ENCODE data around the gene HOGA1. TPM values are rescaled to one million over a fixed set of nuclear protein-coding genes. Genes with fewer than 3 reads are reported as not detected.
"Not testable (repeated sequence)": the region's sequence is repeated elsewhere in the genome, so short reads cannot be mapped to it uniquely, and the experiment has no call there.

The HOGA1 gene
- total RNA-seq, 1 donor from 2014 or later: 1.6 TPM

DNA sequence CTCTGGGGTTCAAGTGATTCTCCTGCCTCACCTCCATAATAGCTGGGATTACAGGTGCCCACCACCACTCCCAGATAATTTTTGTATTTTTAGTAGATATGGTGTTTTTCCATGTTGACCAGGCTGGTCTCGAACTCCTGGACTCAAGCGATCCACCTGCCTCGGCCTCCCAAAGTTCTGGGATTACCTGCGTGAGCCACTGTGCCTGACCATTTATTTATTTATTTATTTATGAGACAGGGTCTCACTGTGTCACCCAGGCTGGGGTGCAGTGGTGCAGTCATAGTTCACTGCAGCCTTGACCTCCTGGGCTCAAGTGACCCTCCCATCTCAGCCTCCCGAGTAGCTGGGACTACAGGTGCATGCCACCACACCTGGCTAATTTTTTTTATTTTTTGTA lies 29.9 kb upstream of the HOGA1 start:
- H3K27ac ChIP-seq (ENCODE audit: low read depth, low read length); H3K27me3 ChIP-seq (ENCODE audit: control insufficient read depth in 3 of 3, insufficient read depth in 3 of 3, low read length in 3 of 3); H3K9ac ChIP-seq (ENCODE audit: low read depth in 1 of 3, low read length in 3 of 3); H3K9me3 ChIP-seq (ENCODE audit: control insufficient read depth in 3 of 3, low read length in 3 of 3); H3K36me3 ChIP-seq (ENCODE audit: control insufficient read depth in 3 of 3, insufficient read depth in 3 of 3, low read length in 3 of 3); H3K4me3 ChIP-seq (ENCODE audit: low read length in 3 of 3): not testable (repeated sequence)
- peaks cover 30 to 35% (median 31%) of the 10 kb centered on the region in 3 donors for H3K4me1 ChIP-seq (ENCODE audit: control insufficient read depth in 3 of 3, insufficient read depth in 3 of 3, low read length in 3 of 3)

DNA sequence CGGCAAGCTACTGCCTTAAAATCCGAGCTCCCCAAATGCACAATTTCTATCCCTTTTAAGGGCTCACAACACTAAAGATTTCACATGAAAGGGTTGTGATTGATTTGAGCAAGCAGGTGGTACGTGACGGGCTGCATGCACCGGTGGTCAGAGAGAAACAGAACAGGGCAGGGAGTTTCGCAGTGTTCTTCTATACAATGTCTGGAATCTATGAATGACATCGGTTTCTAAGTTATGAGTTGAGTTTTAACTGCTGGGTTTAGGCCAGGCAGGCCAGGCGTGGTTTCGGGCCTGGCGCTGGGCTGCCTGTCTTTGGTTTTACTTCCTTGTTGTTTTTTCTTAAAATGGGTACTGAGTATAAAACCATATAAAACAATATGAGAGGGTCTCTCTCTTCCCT lies 28.6 kb upstream of the HOGA1 start:
- peaks cover 17 to 23% (median 22%) of the 10 kb centered on the region in 3 donors for H3K4me1 ChIP-seq (ENCODE audit: control insufficient read depth in 3 of 3, insufficient read depth in 3 of 3, low read length in 3 of 3)
- H3K4me3 ChIP-seq (ENCODE audit: low read length in 3 of 3); H3K36me3 ChIP-seq (ENCODE audit: control insufficient read depth in 3 of 3, insufficient read depth in 3 of 3, low read length in 3 of 3); H3K9me3 ChIP-seq (ENCODE audit: control insufficient read depth in 3 of 3, low read length in 3 of 3); H3K27me3 ChIP-seq (ENCODE audit: control insufficient read depth in 3 of 3, insufficient read depth in 3 of 3, low read length in 3 of 3); H3K9ac ChIP-seq (ENCODE audit: low read depth in 1 of 3, low read length in 3 of 3); H3K27ac ChIP-seq (ENCODE audit: low read depth, low read length): not testable (repeated sequence)

DNA sequence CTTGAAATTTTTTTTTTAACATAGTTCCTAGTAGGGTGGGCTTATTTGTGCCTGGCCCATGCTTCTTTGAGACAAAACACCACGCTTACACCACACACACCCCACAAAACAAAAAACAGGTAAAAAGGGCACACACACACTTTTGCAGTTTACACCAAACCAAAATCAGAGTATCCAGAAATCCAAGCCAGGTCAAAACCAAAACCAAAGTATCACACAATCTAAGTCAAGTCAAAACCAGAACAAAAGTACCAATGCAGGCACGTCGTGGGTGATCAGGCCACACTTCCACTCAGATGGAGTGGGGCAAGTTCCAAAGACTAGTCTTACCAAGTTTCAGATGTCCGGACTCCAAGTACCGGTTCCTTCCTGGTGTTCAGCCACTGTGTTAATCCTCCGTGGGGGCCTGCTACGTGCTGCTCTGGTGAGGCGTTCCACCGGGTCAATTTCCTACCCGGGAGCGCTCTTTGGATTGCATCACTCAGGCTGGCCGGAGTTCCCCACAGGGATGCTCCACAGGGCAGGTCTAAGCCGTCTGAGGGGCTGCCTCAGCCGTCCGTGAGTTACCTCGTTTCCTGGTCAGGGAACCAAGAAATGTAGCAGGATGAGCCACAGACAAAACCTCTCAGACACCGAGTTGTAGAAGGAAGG lies 23.3 kb upstream of the HOGA1 start:
- Histone ChIP-seq H3K4me3 (ENCODE audit: low read length in 3 of 3) (peak overlapping the region; percentile 24 to 61 (median 52)), H3K9ac (ENCODE audit: low read depth in 1 of 3, low read length in 3 of 3) (peak overlapping the region in 2 of 3 donors; percentile 23 to 62), H3K27ac (ENCODE audit: low read depth, low read length) (peak overlapping the region; percentile 65)
- H3K36me3 ChIP-seq (ENCODE audit: control insufficient read depth in 3 of 3, insufficient read depth in 3 of 3, low read length in 3 of 3); H3K9me3 ChIP-seq (ENCODE audit: control insufficient read depth in 3 of 3, low read length in 3 of 3); H3K27me3 ChIP-seq (ENCODE audit: control insufficient read depth in 3 of 3, insufficient read depth in 3 of 3, low read length in 3 of 3); H3K4me1 ChIP-seq (ENCODE audit: control insufficient read depth in 3 of 3, insufficient read depth in 3 of 3, low read length in 3 of 3): not testable (repeated sequence)

DNA sequence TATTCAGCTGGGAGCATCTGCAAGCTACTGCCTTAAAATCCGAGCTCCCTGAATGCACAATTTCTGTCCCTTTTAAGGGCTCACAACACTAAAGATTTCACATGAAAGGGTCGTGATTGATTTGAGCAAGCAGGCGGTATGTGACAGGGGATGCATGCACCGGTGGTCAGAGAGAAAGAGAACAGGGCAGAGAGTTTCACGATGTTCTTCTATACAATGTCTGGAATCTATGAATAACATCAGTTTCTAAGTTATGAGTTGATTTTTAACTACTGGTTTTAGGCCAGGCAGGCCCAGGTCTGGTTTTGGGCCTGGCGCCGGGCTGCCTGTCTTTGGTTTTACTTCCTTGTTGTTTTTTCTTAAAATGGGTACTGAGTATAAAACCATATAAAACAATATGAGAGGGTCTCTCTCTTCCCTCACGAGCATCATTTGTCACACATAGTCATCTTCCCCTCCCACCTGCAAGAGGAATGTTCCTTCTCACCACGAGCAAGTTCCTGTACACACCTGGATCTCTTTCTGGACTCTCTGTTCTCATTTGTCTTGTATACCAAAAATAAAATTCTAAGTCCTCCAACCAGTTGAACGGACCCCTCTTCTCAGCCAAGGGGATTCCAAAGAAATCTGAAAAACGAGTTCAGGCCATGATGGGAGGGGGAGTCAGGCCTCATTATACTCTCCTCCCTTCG lies 22.7 kb upstream of the HOGA1 start:
- not testable (repeated sequence) for H3K9ac ChIP-seq (ENCODE audit: low read depth in 1 of 3, low read length in 3 of 3); H3K4me1 ChIP-seq (ENCODE audit: control insufficient read depth in 3 of 3, insufficient read depth in 3 of 3, low read length in 3 of 3); H3K27me3 ChIP-seq (ENCODE audit: control insufficient read depth in 3 of 3, insufficient read depth in 3 of 3, low read length in 3 of 3); H3K36me3 ChIP-seq (ENCODE audit: control insufficient read depth in 3 of 3, insufficient read depth in 3 of 3, low read length in 3 of 3); H3K9me3 ChIP-seq (ENCODE audit: control insufficient read depth in 3 of 3, low read length in 3 of 3)
- Histone ChIP-seq H3K4me3 (ENCODE audit: low read length in 3 of 3) (peak overlapping the region in 2 of 3 donors; percentile 24 to 52), H3K27ac (ENCODE audit: low read depth, low read length) (peak overlapping the region; percentile 65)

DNA sequence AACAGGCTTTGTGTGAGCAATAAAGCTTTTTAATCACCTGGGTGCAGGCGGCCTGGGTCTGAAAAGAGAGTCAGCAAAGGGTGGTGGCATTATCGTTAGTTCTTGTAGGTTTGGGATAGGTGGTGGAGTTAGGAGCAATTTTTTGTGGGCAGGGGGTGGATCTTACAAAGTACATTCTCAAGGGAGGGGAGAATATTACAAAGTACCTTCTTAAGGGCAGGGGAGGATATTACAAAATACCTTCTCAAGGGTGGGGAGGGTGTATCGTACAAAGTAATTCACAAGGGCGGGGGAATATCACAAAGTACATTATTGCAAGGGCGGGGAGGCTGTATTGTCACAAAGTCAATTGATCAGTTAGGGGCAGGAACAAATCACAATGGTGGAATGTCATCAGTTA lies 21.9 kb upstream of the HOGA1 start:
- not testable (repeated sequence) for H3K9me3 ChIP-seq (ENCODE audit: control insufficient read depth in 3 of 3, low read length in 3 of 3); H3K27me3 ChIP-seq (ENCODE audit: control insufficient read depth in 3 of 3, insufficient read depth in 3 of 3, low read length in 3 of 3); H3K4me3 ChIP-seq (ENCODE audit: low read length in 3 of 3); H3K27ac ChIP-seq (ENCODE audit: low read depth, low read length); H3K4me1 ChIP-seq (ENCODE audit: control insufficient read depth in 3 of 3, insufficient read depth in 3 of 3, low read length in 3 of 3); H3K36me3 ChIP-seq (ENCODE audit: control insufficient read depth in 3 of 3, insufficient read depth in 3 of 3, low read length in 3 of 3); H3K9ac ChIP-seq (ENCODE audit: low read depth in 1 of 3, low read length in 3 of 3)

DNA sequence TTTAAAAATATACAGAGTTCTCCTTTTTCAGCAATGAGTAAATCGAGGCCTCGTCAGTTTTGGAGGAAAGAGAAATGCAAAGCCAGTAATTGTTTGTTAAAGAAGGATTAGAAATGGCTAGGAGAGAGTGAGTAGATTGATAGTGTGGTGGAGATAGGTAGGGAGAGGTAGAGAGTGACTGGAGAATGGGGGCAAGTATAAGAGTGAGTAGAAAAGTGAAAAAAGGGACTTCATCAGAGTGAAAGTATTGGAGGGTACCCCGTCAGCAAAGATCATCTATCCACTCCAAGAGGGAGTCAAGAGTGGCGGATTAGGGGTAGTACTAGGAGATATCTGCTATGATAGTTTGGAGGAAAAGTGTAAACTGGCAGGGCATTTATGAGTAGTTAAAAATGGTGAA lies 20.9 kb upstream of the HOGA1 start:
- Histone ChIP-seq H3K4me1 (ENCODE audit: control insufficient read depth in 3 of 3, insufficient read depth in 3 of 3, low read length in 3 of 3) (peaks cover 3 to 10% (median 4%) of the 10 kb centered on the region in 3 donors), H3K9me3 (ENCODE audit: control insufficient read depth in 3 of 3, low read length in 3 of 3) (no peaks in the 10 kb centered on the region), H3K27me3 (ENCODE audit: control insufficient read depth in 3 of 3, insufficient read depth in 3 of 3, low read length in 3 of 3) (no peaks in the 10 kb centered on the region), H3K36me3 (ENCODE audit: control insufficient read depth in 3 of 3, insufficient read depth in 3 of 3, low read length in 3 of 3) (peaks cover 2 to 6% (median 5%) of the 10 kb centered on the region in 3 donors), H3K27ac (ENCODE audit: low read depth, low read length) (no peak overlapping the region), H3K4me3 (ENCODE audit: low read length in 3 of 3) (no peak overlapping the region), H3K9ac (ENCODE audit: low read depth in 1 of 3, low read length in 3 of 3) (no peak overlapping the region)

DNA sequence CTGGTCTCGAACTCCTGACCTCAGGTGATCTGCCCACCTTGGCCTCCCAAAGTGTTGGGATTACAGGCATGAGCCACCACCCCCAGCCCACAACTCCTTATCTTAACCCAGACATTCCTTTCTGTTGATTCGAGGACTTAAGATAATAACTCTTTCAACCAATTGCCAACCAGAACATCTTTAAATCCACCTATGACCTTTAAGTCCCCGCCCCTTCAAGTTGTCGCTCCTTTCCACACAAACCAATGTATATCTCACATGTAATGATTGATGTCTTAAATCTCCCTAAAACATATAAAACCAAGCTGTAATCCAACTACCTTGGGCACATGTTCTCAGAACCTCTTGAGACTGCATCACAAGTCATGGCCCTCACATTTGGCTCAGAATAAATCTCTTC lies 19.4 kb upstream of the HOGA1 start:
- peaks cover 10 to 17% (median 12%) of the 10 kb centered on the region in 3 donors for H3K4me1 ChIP-seq (ENCODE audit: control insufficient read depth in 3 of 3, insufficient read depth in 3 of 3, low read length in 3 of 3)
- no peak overlapping the region for H3K27ac ChIP-seq (ENCODE audit: low read depth, low read length)
- no peak overlapping the region for H3K9ac ChIP-seq (ENCODE audit: low read depth in 1 of 3, low read length in 3 of 3)
- H3K36me3 ChIP-seq (ENCODE audit: control insufficient read depth in 3 of 3, insufficient read depth in 3 of 3, low read length in 3 of 3): peaks cover 2 to 12% (median 10%) of the 10 kb centered on the region in 3 donors
- no peaks in the 10 kb centered on the region for H3K27me3 ChIP-seq (ENCODE audit: control insufficient read depth in 3 of 3, insufficient read depth in 3 of 3, low read length in 3 of 3)
- H3K4me3 ChIP-seq (ENCODE audit: low read length in 3 of 3): no peak overlapping the region
- no peaks in the 10 kb centered on the region for H3K9me3 ChIP-seq (ENCODE audit: control insufficient read depth in 3 of 3, low read length in 3 of 3)

DNA sequence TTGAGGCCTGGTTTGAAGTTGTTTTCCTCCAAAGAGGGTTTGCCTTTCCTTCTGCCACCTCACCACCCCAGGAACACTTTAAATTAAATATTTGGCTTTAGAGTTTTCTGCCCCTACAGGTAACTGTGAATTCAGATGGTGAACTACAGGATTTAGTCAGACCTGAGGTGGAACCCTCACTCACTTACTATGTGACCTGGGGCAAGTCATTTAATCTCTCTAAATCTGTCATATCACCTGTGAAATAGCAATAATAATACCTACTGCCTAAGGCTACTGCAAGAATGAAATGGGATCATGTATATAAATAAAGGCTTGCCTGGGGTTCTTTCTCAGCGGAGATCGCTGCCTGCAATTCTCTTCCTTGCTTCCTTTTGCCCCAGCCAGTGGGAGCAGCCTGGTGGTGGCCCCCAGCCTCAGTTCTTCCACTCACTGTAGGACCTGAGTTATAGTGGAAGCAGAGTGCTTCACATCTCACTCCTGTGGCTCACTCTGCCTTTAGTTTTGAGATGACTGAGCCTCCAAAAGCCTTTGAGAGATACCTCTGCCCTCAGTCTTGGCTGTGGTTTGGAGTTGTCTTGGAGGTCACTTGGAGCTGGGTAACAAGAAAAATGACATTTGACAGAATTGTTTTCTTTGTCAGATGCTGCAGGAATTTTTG lies 17.7 kb upstream of the HOGA1 start:
- no peak overlapping the region for H3K4me3 ChIP-seq (ENCODE audit: low read length in 3 of 3)
- no peak overlapping the region for H3K9ac ChIP-seq (ENCODE audit: low read depth in 1 of 3, low read length in 3 of 3)
- no peak overlapping the region for H3K27ac ChIP-seq (ENCODE audit: low read depth, low read length)
- peaks cover 2 to 16% (median 10%) of the 10 kb centered on the region in 3 donors for H3K36me3 ChIP-seq (ENCODE audit: control insufficient read depth in 3 of 3, insufficient read depth in 3 of 3, low read length in 3 of 3)
- no peaks in the 10 kb centered on the region for H3K27me3 ChIP-seq (ENCODE audit: control insufficient read depth in 3 of 3, insufficient read depth in 3 of 3, low read length in 3 of 3)
- H3K9me3 ChIP-seq (ENCODE audit: control insufficient read depth in 3 of 3, low read length in 3 of 3): no peaks in the 10 kb centered on the region
- H3K4me1 ChIP-seq (ENCODE audit: control insufficient read depth in 3 of 3, insufficient read depth in 3 of 3, low read length in 3 of 3): peaks cover 24 to 25% (median 24%) of the 10 kb centered on the region in 3 donors

DNA sequence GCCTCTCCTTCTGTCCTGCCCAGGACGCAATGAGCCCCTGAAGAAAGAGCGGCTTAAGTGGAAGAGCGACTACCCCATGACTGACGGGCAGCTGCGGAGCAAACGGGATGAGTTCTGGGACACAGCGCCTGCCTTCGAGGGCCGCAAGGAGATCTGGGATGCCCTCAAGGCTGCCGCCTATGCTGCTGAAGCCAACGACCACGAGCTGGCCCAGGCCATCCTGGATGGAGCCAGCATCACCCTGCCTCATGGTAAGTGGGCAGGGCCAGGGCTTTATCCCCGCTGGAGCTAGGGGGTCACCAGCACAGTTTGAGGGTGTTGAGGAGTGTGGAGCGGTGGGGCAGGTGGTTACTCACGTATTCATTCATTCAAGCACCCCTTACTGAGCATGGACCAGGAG lies 16.3 kb upstream of the HOGA1 start:
- Histone ChIP-seq H3K27me3 (ENCODE audit: control insufficient read depth in 3 of 3, insufficient read depth in 3 of 3, low read length in 3 of 3) (no peaks in the 10 kb centered on the region), H3K36me3 (ENCODE audit: control insufficient read depth in 3 of 3, insufficient read depth in 3 of 3, low read length in 3 of 3) (peaks cover 2 to 16% (median 10%) of the 10 kb centered on the region in 3 donors), H3K4me1 (ENCODE audit: control insufficient read depth in 3 of 3, insufficient read depth in 3 of 3, low read length in 3 of 3) (peaks cover 38 to 39% (median 39%) of the 10 kb centered on the region in 3 donors), H3K9me3 (ENCODE audit: control insufficient read depth in 3 of 3, low read length in 3 of 3) (no peaks in the 10 kb centered on the region), H3K27ac (ENCODE audit: low read depth, low read length) (no peak overlapping the region), H3K4me3 (ENCODE audit: low read length in 3 of 3) (no peak overlapping the region), H3K9ac (ENCODE audit: low read depth in 1 of 3, low read length in 3 of 3) (no peak overlapping the region)
